HepG2 (cell line): ENCODE data around the gene COX14. TPM values are rescaled to one million over a fixed set of nuclear protein-coding genes. Genes with fewer than 3 reads are reported as not detected.

Experiments
- GPBP1L1 ChIP-seq: sonication (generic); formaldehyde crosslinking; IDR thresholded peaks from 2 replicates; pipeline ENCODE4 v1.5.0; 2020; ENCODE audit warnings: mild to moderate bottlenecking, missing genetic modification reagents
- HOXA7 ChIP-seq: sonication (generic); formaldehyde crosslinking; IDR thresholded peaks from 2 replicates; pipeline ENCODE4 v1.8.1; 2022; ENCODE audit warnings: mild to moderate bottlenecking, missing genetic modification reagents, moderate library complexity
- IKZF5 ChIP-seq: IDR thresholded peaks from 2 replicates; pipeline ENCODE4 v1.6.1; 2018; ENCODE audit warnings: missing genetic modification reagents, mild to moderate bottlenecking, missing compliant biosample characterization
- KDM2A ChIP-seq: sonication (generic); formaldehyde crosslinking; IDR thresholded peaks from 2 replicates; pipeline ENCODE4 v1.4.0; 2020; ENCODE audit warnings: low read depth, missing genetic modification reagents, borderline replicate concordance
- KDM5B ChIP-seq: sonication (generic); formaldehyde crosslinking; IDR thresholded peaks from 2 replicates; pipeline ENCODE4 v1.4.0; 2020; ENCODE audit warnings: missing genetic modification reagents, mild to moderate bottlenecking, borderline replicate concordance
- NFIB ChIP-seq: sonication (generic); formaldehyde crosslinking; IDR thresholded peaks from 2 replicates; pipeline ENCODE4 v1.9.0; 2021; ENCODE audit warnings: missing genetic modification reagents, mild to moderate bottlenecking, borderline replicate concordance
- NFYC ChIP-seq: IDR thresholded peaks from 2 replicates; pipeline ENCODE4 v1.6.1; 2016; ENCODE audit warnings: missing genetic modification reagents, missing compliant biosample characterization
- NONO ChIP-seq, 2 experiments: fragments of 450-650 bp in 1 of 2; sonication (generic) in 1 of 2; formaldehyde crosslinking in 1 of 2; IDR thresholded peaks in 1 of 2; conservative IDR thresholded peaks in 1 of 2; 2 replicates each; pipeline versions ENCODE4 v1.6.1 to v1.8.0; 2017 to 2022; ENCODE audit warnings: mild to moderate bottlenecking in 1 of 2, missing genetic modification reagents in 1 of 2, moderate library complexity in 1 of 2
- RAD51 ChIP-seq: fragments of 450-650 bp; IDR thresholded peaks from 2 replicates; pipeline ENCODE4 v1.6.1; 2016; ENCODE audit warnings: borderline replicate concordance
- RARG ChIP-seq: sonication (generic); formaldehyde crosslinking; IDR thresholded peaks from 2 replicates; pipeline ENCODE4 v1.4.0; 2020; ENCODE audit warnings: low read depth, mild to moderate bottlenecking, missing genetic modification reagents
- SNRNP70 ChIP-seq: fragments of 200-400 bp; formaldehyde crosslinking; IDR thresholded peaks from 2 replicates; pipeline ENCODE4 v1.6.1; 2017; ENCODE audit warnings: mild to moderate bottlenecking, low read depth, low read length, moderate library complexity
- THAP8 ChIP-seq: sonication (generic); formaldehyde crosslinking; IDR thresholded peaks from 2 replicates; pipeline ENCODE4 v1.5.1; 2020; ENCODE audit warnings: missing genetic modification reagents, mild to moderate bottlenecking, borderline replicate concordance
- ZBTB20 ChIP-seq: sonication (generic); formaldehyde crosslinking; IDR thresholded peaks from 2 replicates; pipeline ENCODE4 v1.8.1; 2023; ENCODE audit warnings: missing genetic modification reagents, low read depth, mild to moderate bottlenecking, borderline replicate concordance
- ZBTB44 ChIP-seq: sonication (generic); formaldehyde crosslinking; IDR thresholded peaks from 2 replicates; pipeline ENCODE4 v1.4.0; 2020; ENCODE audit warnings: missing genetic modification reagents
- ZBTB46 ChIP-seq: sonication (generic); formaldehyde crosslinking; IDR thresholded peaks from 2 replicates; pipeline ENCODE4 v1.4.0; 2020; ENCODE audit warnings: mild to moderate bottlenecking, missing genetic modification reagents, borderline replicate concordance
- ZFP1 ChIP-seq: IDR thresholded peaks from 2 replicates; pipeline ENCODE4 v1.6.1; 2016
- ZFP62 ChIP-seq: sonication (generic); formaldehyde crosslinking; IDR thresholded peaks from 2 replicates; pipeline ENCODE4 v1.4.0; 2020; ENCODE audit warnings: missing genetic modification reagents
- ZNF253 ChIP-seq: sonication (generic); formaldehyde crosslinking; IDR thresholded peaks from 2 replicates; pipeline ENCODE4 v1.8.0; 2022; ENCODE audit warnings: mild to moderate bottlenecking, missing genetic modification reagents, borderline replicate concordance
- ZNF263 ChIP-seq: sonication (generic); formaldehyde crosslinking; IDR thresholded peaks from 2 replicates; pipeline ENCODE4 v1.4.0; 2020; ENCODE audit warnings: missing genetic modification reagents
- ZNF496 ChIP-seq: sonication (generic); formaldehyde crosslinking; IDR thresholded peaks from 2 replicates; pipeline ENCODE4 v1.8.1; 2023; ENCODE audit warnings: mild to moderate bottlenecking, moderate library complexity, missing genetic modification reagents; ENCODE audit not compliant: insufficient replicate concordance
- ZNF761 ChIP-seq: sonication (generic); formaldehyde crosslinking; conservative IDR thresholded peaks from 2 replicates; pipeline ENCODE4 v1.4.0; 2020; ENCODE audit warnings: mild to moderate bottlenecking, missing genetic modification reagents
- ZNF766 ChIP-seq: sonication (generic); formaldehyde crosslinking; IDR thresholded peaks from 2 replicates; pipeline ENCODE4 v1.5.0; 2020; ENCODE audit warnings: missing genetic modification reagents, borderline replicate concordance
- ZNF816 ChIP-seq: sonication (generic); formaldehyde crosslinking; IDR thresholded peaks from 2 replicates; pipeline ENCODE4 v1.8.0; 2022; ENCODE audit warnings: missing genetic modification reagents, mild to moderate bottlenecking, borderline replicate concordance
- polyA plus RNA-seq, 8 experiments: library from polyadenylated mRNA; depleted of rRNA in 3 of 8; stranded (reverse) in 7 of 8; unstranded in 1 of 8; fragments of >200 nt; fragmentation: Illumina TruSeq in 4 of 8; extraction: Trizol in 4 of 8; gene quantifications; 2 replicates each; pipeline versions ENCODE4 v1.2.1 to v1.2.3, GENCODE V29; 2011 to 2016; ENCODE audit warnings: low read depth in 4 of 8, missing spikeins in 1 of 8, mixed read lengths in 1 of 8; ENCODE audit not compliant: insufficient read depth in 1 of 8
- total RNA-seq, 5 experiments: library from RNA; depleted of rRNA; stranded (reverse); fragments of >200 nt; fragmentation: Illumina TruSeq; extraction: Trizol; gene quantifications; 2 replicates each; pipeline ENCODE4 v1.2.3, GENCODE V29; 2016; ENCODE audit warnings: low read depth in 1 of 5

The COX14 gene
- total and polyA plus RNA-seq, 2 of the 13 experiments (the other 11 are each of a cell fraction or from before 2014, with no cell fraction given) = 53.0 to 71.6 TPM

- TF ChIP-seq NFYC (CRISPR knock-in tag) = peak; percentile 83
- no peak for TF ChIP-seq ZNF253 (CRISPR knock-in tag)
- TF ChIP-seq GPBP1L1 (CRISPR knock-in tag) = no peak
- no peak for TF ChIP-seq HOXA7 (CRISPR knock-in tag)
- TF ChIP-seq ZBTB20 = peak; percentile 73; the same call in 1 of the 2 replicates
- no peak for TF ChIP-seq ZFP1 (CRISPR knock-in tag)
- TF ChIP-seq ZNF496 = no peak
- no peak for TF ChIP-seq NFIB (CRISPR knock-in tag)
- TF ChIP-seq RARG = no peak
- TF ChIP-seq KDM2A = peak; percentile 87
- TF ChIP-seq ZBTB46 (CRISPR knock-in tag) = no peak
- no peak for TF ChIP-seq SNRNP70
- no peak for TF ChIP-seq ZNF816 (CRISPR knock-in tag)
- peak; percentile 96 for TF ChIP-seq KDM5B (CRISPR knock-in tag)
- no peak for TF ChIP-seq ZBTB44 (CRISPR knock-in tag)
- TF ChIP-seq ZFP62 (CRISPR knock-in tag) = no peak
- no peak for TF ChIP-seq NONO (IDR thresholded peaks at IDR 0.05)
- TF ChIP-seq NONO (CRISPR knock-in tag; conservative IDR thresholded peaks at IDR 0.05) = no peak; the same call in 1 of the 2 replicates
- TF ChIP-seq THAP8 (CRISPR knock-in tag) = no peak
- TF ChIP-seq IKZF5 (CRISPR knock-in tag) = peak; percentile 53; the same call in 1 of the 2 replicates
- no peak for TF ChIP-seq ZNF761
- peak; percentile 37; the same call in 1 of the 2 replicates for TF ChIP-seq ZNF263 (CRISPR knock-in tag)
- no peak for TF ChIP-seq ZNF766 (CRISPR knock-in tag)
- peak; percentile 53; the same call in 1 of the 2 replicates for TF ChIP-seq RAD51
These were observed at the start of gene COX14 (continued) for GRCh38 chr12:50111693-50112455.
